ENCODE results near the gene APOBR.
"Not testable (repeated sequence)": the region's sequence is repeated elsewhere in the genome, so short reads cannot be mapped to it uniquely, and the experiment has no call there.

APOBR gene

DNA sequence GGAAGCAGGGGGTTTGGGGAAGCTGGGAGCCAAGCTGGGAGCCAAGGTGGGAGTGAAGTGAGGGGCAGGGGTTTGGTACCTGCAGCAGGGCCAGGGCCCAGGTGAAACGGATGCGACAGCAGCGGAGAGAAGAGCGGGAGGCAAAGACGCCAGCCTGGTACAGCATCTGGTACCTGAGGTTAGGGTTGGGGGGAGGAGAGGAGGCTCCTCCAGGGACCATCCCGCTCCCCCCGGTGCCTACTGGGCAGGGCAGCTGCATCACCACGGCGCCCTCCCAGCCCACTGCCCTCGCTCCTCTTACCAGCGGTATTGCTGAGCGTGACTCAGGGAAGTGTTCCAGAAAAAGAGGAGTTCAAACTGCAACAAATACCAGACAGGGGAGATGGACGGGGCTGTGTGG is 12.4 kb upstream of the APOBR start:
- H4K20me1 ChIP-seq, result peaks cover 0 to 64% (median 0%) of the 10 kb centered on the region in 11 experiments; a peak in 10 of 22 replicates
- H3K9ac ChIP-seq, result no peak overlapping the region
- no peaks in the 10 kb centered on the region for H3K4me1 ChIP-seq
- TF ChIP-seq Cebpa-rat (IDR thresholded peaks at IDR 0.05), result no peak
- H3K4me2 ChIP-seq, result no peak overlapping the region
- H3K27ac ChIP-seq, result no peak overlapping the region
- H3K9me3 ChIP-seq (replicated peaks in 1 of 11), result no peaks in the 10 kb centered on the region
- peaks cover 85 to 100% (median 95%) of the 10 kb centered on the region in 11 experiments for H3K36me3 ChIP-seq
- H3K27me3 ChIP-seq, result no peaks in the 10 kb centered on the region
- no peak overlapping the region for H3K4me3 ChIP-seq

DNA sequence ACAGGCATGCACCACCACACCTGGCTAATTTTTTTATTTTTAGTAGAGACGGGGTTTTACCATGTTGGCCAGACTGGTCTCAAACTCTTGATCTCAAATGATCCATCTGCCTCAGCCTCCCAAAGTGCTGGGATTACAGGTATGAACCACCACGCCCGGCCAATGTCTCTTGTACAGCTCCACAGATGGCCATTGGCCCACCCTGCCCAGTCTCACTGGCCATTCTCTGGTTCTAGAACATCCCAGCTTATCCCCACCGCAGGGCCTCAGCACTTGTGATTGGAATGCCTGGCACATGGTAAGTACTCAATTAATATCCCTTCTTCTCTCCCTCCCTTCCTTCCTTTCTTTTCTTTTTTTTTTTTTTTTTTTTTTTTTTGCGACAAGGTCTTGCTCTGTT is 11.1 kb upstream of the APOBR start:
- H3K4me1 ChIP-seq; H3K4me2 ChIP-seq; H3K27me3 ChIP-seq; H3K4me3 ChIP-seq; H3K27ac ChIP-seq; H3K9me3 ChIP-seq (replicated peaks in 1 of 11); H3K9ac ChIP-seq: not testable (repeated sequence)
- Histone ChIP-seq H3K36me3 (peaks cover 83 to 100% (median 95%) of the 10 kb centered on the region in 11 experiments), H4K20me1 (peaks cover 0 to 59% (median 0%) of the 10 kb centered on the region in 11 experiments; a peak in 9 of 22 replicates)

DNA sequence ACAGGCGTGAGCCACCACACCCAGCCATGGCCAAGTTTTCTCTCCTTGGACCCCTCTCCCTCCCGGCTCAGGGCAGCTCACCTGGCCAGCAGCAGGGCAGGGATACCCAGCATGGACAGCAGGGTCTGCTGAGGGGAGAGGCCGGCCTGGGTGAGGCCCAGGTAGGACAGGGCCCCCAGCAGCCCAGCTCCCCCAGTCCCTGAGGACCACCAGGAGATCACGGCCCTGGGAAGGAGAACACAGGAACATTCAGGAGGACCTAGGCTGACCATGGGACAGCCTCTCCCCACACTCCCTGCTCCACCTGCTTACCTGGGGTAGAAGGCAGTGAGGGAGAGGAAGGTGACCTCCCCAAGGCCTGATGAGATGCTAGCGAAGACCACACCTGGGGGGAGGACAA is 8.2 kb upstream of the APOBR start:
- H3K27ac ChIP-seq, result no peak overlapping the region
- no peak overlapping the region for H3K9ac ChIP-seq
- H4K20me1 ChIP-seq, result peaks cover 0 to 45% (median 0%) of the 10 kb centered on the region in 11 experiments; a peak in 8 of 22 replicates
- no peak for TF ChIP-seq Cebpa-rat (IDR thresholded peaks at IDR 0.05)
- H3K4me1 ChIP-seq, result peaks cover 17 to 29% (median 24%) of the 10 kb centered on the region in 10 experiments
- H3K4me3 ChIP-seq, result no peak overlapping the region
- H3K9me3 ChIP-seq (replicated peaks in 1 of 11), result no peaks in the 10 kb centered on the region
- H3K27me3 ChIP-seq, result no peaks in the 10 kb centered on the region
- H3K4me2 ChIP-seq, result no peak overlapping the region
- peaks cover 72 to 89% (median 87%) of the 10 kb centered on the region in 11 experiments for H3K36me3 ChIP-seq

DNA sequence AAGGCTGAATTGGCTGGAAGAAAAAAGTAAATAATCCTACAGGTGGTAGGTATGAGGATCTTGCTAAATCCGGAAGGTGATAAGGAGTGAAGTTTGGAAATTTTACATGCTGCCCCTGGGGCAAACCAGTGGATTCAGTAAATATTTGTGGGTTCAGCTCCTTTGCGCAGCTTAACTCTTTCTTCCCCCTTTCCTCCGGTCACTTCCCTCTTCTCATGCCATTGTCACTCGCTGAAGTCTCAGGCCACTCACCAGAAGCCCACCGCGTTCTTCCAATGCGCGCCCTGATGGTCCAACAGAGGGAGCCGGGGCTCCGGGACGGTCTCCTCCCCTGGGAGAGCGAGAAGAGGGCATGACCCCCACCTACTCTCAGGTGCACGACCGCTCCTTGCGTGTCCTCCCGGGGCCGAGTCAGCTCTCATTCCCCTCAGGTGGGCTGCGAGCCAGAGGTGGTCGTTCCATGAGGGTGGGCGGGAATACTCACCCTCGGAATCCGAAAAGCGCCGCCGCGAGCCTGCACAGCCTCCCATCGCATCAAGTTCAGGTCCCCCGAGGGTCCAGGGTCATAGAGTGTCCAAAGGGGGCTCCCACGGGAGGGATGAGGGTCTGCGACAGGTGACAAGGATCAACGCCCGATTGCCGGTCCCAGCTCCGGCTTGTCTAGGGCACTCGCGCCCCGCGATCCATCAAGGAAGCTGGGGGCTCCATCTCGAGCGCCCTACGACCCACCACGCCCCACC is 3.0 kb upstream of the APOBR start:
- Histone ChIP-seq H3K4me1 (peaks cover 52 to 70% (median 63%) of the 10 kb centered on the region in 10 experiments), H3K27me3 (no peaks in the 10 kb centered on the region), H4K20me1 (peaks cover 0 to 22% (median 0%) of the 10 kb centered on the region in 11 experiments; a peak in 4 of 22 replicates), H3K9ac (peak overlapping the region; percentile 91 to 97 (median 95)), H3K4me3 (peak overlapping the region; percentile 86 to 97 (median 88)), H3K36me3 (peaks cover 29 to 42% (median 37%) of the 10 kb centered on the region in 11 experiments), H3K27ac (peak overlapping the region; percentile 97 to 99 (median 99)), H3K9me3 (replicated peaks in 1 of 11) (no peaks in the 10 kb centered on the region), H3K4me2 (peak overlapping the region; percentile 83 to 99 (median 96))
- TF ChIP-seq Cebpa-rat (IDR thresholded peaks at IDR 0.05), result no peak

DNA sequence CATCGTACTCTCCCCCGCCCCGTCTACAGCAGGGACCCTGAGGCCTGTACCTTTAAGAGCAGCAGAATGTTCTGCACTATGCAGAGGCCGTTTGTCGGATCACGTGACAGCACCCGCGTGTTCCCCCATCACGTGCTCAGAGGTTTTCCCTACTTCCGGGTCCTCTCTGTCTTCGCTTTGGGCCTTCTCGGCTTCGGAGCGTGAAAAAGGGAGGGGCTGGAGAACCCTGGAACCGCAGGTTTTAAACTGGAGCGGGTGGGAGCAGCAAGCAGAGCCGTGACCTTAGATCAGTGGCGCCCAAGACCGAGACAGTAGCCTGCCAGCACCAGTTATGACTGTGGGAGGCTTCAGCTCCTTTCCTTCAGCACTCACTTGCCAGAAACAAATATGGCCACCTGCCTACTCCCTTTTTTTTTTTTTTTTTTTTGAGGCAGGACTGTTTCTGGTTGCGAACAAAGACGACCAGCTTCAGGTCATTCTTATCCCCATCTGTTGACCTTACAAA is 2.4 kb upstream of the APOBR start, which contains the start of gene CLN3:
Gene CLN3, minus strand, starts transcription at position 105 of the 505 bp plus-strand sequence. CDS start 315 bp downstream, outside the sequence.
- Histone ChIP-seq H3K4me3 (peak within 1 kb of the TSS; percentile 86 to 97 (median 88)), H3K27ac (peak within 1 kb of the TSS; percentile 97 to 99 (median 99)), H3K4me1 (peaks cover 52 to 76% (median 67%) of the 10 kb centered on the region in 10 experiments), H3K9me3 (replicated peaks in 1 of 11) (no peaks in the 10 kb centered on the region), H3K36me3 (peaks cover 24 to 38% (median 32%) of the 10 kb centered on the region in 11 experiments), H3K9ac (peak within 1 kb of the TSS; percentile 91 to 97 (median 95)), H4K20me1 (peaks cover 0 to 21% (median 0%) of the 10 kb centered on the region in 11 experiments; a peak in 2 of 22 replicates), H3K27me3 (no peaks in the 10 kb centered on the region), H3K4me2 (peak within 1 kb of the TSS; percentile 90 to 99 (median 96))
- TF ChIP-seq Cebpa-rat (IDR thresholded peaks at IDR 0.05), result no peak

DNA sequence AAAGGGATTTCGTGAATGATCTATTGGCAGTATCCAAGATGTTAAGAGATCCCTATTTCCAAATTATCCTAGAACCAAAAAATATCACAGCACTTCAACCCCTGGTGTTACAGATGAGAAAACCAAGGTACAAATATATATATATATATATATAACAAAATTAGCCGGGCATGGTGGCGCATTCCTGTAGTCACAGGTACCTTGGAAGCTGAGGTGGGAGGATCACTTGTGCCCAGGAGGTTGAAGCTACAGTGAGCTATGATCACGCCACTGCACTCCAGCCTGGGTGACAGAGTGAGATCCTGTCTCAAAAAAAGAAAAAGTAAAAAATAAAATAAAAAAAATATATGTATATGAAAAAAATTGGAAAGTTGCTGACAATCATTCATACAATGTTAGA is 1.9 kb upstream of the APOBR start:
- TF ChIP-seq Cebpa-rat (IDR thresholded peaks at IDR 0.05), result no peak
- Histone ChIP-seq H3K9ac (peak overlapping the region; percentile 91 to 97 (median 95)), H3K4me3 (peak overlapping the region; percentile 86 to 97 (median 88)), H3K27me3 (no peaks in the 10 kb centered on the region), H3K36me3 (peaks cover 20 to 38% (median 27%) of the 10 kb centered on the region in 11 experiments), H3K9me3 (replicated peaks in 1 of 11) (no peaks in the 10 kb centered on the region), H3K4me1 (peaks cover 52 to 78% (median 72%) of the 10 kb centered on the region in 10 experiments), H3K27ac (peak overlapping the region; percentile 97 to 99 (median 99)), H3K4me2 (peak overlapping the region; percentile 90 to 99 (median 96)), H4K20me1 (peaks cover 0 to 21% (median 0%) of the 10 kb centered on the region in 11 experiments; a peak in 3 of 22 replicates)

DNA sequence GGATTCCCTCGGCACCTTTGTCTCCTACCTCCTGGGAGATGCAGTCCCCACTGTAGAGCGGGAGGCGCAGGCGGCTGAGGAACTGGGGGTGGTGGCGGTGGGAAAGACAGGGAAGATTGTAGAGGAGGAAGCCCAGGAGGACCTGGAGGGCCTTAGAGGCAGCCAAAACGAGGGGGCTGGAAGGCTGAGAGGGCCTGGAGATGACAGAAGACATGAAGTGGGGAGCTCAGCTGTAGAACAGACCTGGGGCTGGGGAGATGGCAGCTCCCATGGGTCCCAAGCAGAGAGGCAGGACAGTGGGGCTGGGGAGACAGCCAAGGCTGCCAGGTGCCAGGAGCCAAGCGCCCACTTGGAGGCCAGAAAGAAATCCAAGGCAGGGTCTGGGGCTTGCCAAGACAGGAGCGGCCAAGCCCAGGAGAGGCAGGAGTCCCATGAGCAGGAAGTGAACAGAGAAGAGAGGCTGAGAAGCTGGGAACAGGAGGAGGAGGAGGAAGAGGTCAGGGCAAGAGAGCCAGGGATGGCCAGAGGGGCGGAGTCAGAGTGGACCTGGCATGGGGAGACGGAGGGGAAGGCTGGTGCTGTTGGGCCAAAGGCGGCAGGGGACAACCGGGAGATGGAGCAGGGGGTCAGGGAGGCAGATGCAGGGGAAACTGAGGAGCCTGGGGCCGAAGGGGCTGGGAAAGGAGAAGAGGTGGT is 803 bp downstream of the APOBR start:
- Histone ChIP-seq H3K4me2 (peak overlapping the region; percentile 90 to 99 (median 96)), H3K9ac (peak overlapping the region; percentile 91 to 97 (median 95)), H3K4me3 (peak overlapping the region in 9 of 10 experiments; percentile 48 to 97 (median 87); a peak in 16 of 20 replicates)

DNA sequence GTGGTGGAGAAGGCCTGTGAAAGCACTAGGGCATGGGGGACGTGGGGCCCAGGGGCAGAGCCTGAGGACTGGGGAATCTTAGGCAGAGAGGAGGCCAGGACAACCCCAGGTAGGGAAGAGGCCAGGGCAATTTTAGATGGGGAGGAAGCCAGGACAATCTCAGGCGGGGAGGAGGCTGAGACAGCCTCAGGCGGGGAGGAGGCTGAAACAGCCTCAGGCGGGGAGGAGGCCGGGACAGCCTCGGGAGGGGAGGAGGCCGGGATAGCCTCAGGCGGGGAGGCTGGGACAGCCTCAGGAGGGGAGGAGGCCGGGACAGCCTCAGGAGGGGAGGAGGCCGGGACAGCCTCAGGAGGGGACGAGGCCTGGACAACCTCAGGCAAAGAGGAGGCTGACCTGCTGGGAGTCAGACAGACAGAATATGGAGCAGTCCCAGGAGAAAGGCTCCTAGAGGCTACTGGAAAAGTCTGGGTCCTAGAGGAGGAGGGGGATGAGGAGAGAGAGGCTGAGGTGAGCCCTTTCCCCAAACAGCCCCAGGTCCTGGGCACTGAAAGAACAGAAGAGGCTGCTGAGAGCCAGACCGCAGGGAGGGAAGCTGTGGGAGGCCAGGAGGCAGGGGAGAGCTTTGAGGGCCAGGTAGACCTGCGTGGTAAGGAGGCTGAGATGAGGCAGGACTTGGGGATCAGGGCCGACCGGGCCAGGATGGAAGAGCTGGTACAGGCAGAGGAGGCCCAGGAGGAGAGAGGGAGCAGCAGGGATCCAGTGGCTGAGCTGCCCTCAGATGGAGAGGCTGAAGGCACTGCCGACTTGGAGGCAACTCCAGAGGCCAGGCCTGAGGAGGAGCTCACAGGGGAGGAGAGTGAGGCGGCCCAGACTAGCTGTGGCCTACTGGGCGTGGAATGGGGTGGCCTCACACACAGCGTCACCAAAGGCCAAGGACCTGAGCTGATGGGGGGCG is 1.6 kb downstream of the APOBR start:
- TF ChIP-seq Cebpa-rat (IDR thresholded peaks at IDR 0.05), result no peak
- peak overlapping the region; percentile 84 to 99 (median 98) for H3K27ac ChIP-seq
- no peaks in the 10 kb centered on the region for H3K27me3 ChIP-seq
- H3K4me2 ChIP-seq, result peak overlapping the region; percentile 90 to 99 (median 96)
- H3K36me3 ChIP-seq, result peaks cover 0 to 35% (median 0%) of the 10 kb centered on the region in 11 experiments; a peak in 9 of 22 replicates
- H3K9me3 ChIP-seq (replicated peaks in 1 of 11), result no peaks in the 10 kb centered on the region
- peak overlapping the region; percentile 91 to 97 (median 95); a peak in 21 of 22 replicates for H3K9ac ChIP-seq
- H3K4me1 ChIP-seq, result peaks cover 56 to 85% (median 75%) of the 10 kb centered on the region in 10 experiments
- H4K20me1 ChIP-seq, result peaks cover 0 to 41% (median 0%) of the 10 kb centered on the region in 11 experiments; a peak in 3 of 22 replicates
- H3K4me3 ChIP-seq, result peak overlapping the region in 7 of 10 experiments; percentile 86 to 97 (median 88); a peak in 12 of 20 replicates

More for the DNA sequence above, 803 bp downstream of the APOBR start:
- TF ChIP-seq Cebpa-rat (IDR thresholded peaks at IDR 0.05), result no peak
- Histone ChIP-seq H3K36me3 (peaks cover 0 to 33% (median 4%) of the 10 kb centered on the region in 11 experiments; a peak in 12 of 22 replicates), H3K27ac (peak overlapping the region; percentile 84 to 99 (median 98)), H3K27me3 (no peaks in the 10 kb centered on the region), H3K4me1 (peaks cover 54 to 85% (median 75%) of the 10 kb centered on the region in 10 experiments), H4K20me1 (peaks cover 0 to 37% (median 0%) of the 10 kb centered on the region in 11 experiments; a peak in 3 of 22 replicates), H3K9me3 (replicated peaks in 1 of 11) (no peaks in the 10 kb centered on the region)

Measured in BLaER1 treated with 17β-estradiol and CSF1 and Interleukin-3, amounts not matched to agents 10 nM and 100 nM (cell line).